ENCODE measurements around the gene IER3IP1. TPM values are rescaled to one million over a fixed set of nuclear protein-coding genes. Genes with fewer than 3 reads are reported as not detected.

IER3IP1 gene
- total RNA-seq, 1 donor from 2014 or later: 27.5 TPM

- no peak for TF ChIP-seq CTCF (conservative IDR thresholded peaks at IDR 0.05; ENCODE audit: low read depth, low read length)
- H3K4me3 ChIP-seq (ENCODE audit: low read depth, low read length): peak overlapping the region; percentile 89
- DNase-seq (ENCODE audit: low read depth): no peak
Measured at GRCh38 chr18:47151439-47151838, 24.7 kb downstream of the IER3IP1 start.

GRCh38 chr18:47150824-47151366, 25.3 kb downstream of the IER3IP1 start:
- H3K4me3 ChIP-seq (ENCODE audit: low read depth, low read length): peak overlapping the region; percentile 89
- no peak for DNase-seq (ENCODE audit: low read depth)
- TF ChIP-seq CTCF (conservative IDR thresholded peaks at IDR 0.05; ENCODE audit: low read depth, low read length): no peak

- no peak for TF ChIP-seq CTCF (conservative IDR thresholded peaks at IDR 0.05; ENCODE audit: low read depth, low read length)
- H3K4me3 ChIP-seq (ENCODE audit: low read depth, low read length): peak within 1 kb of the TSS; percentile 89
- DNase-seq (ENCODE audit: low read depth): no peak
Measured at GRCh38 chr18:47150029-47150823, 25.9 kb downstream of the IER3IP1 start, which contains the start of gene HDHD2. Gene HDHD2 (minus strand): TSS chr18:47150500. CDS start chr18:47136439, 14,061 bp downstream.

GRCh38 chr18:47149457-47150028, 26.6 kb downstream of the IER3IP1 start:
- no peak for DNase-seq (ENCODE audit: low read depth)
- no peak for TF ChIP-seq CTCF (conservative IDR thresholded peaks at IDR 0.05; ENCODE audit: low read depth, low read length)

GRCh38 chr18:47146206-47146605, 30.0 kb downstream of the IER3IP1 start:
- no peak for TF ChIP-seq CTCF (conservative IDR thresholded peaks at IDR 0.05; ENCODE audit: low read depth, low read length)
- H3K4me3 ChIP-seq (ENCODE audit: low read depth, low read length): no peak overlapping the region
- no peak for DNase-seq (ENCODE audit: low read depth)

More at GRCh38 chr18:47149457-47150028, 26.6 kb downstream of the IER3IP1 start:
- H3K4me3 ChIP-seq (ENCODE audit: low read depth, low read length): peak overlapping the region; percentile 89

GRCh38 chr18:47143899-47144485, 32.2 kb downstream of the IER3IP1 start:
- no peak for TF ChIP-seq CTCF (conservative IDR thresholded peaks at IDR 0.05; ENCODE audit: low read depth, low read length)
- DNase-seq (ENCODE audit: low read depth): no peak
- H3K4me3 ChIP-seq (ENCODE audit: low read depth, low read length): no peak overlapping the region

Data from epithelial cell of proximal tubule (primary cell).